ENCODE measurements around the gene MEX3D. TPM values are rescaled to one million over a fixed set of nuclear protein-coding genes. Genes with fewer than 3 reads are reported as not detected.

MEX3D gene
- total RNA-seq, 6 experiments from 2014 or later = 6.7 to 16.6 (median 10.3) TPM

- Histone ChIP-seq H3K27me3 (no peaks in the 10 kb centered on the region), H3K27ac (no peak overlapping the region), H3K4me3 (peak overlapping the region; percentile 38 to 57 (median 46)), H3K36me3 (no peaks in the 10 kb centered on the region), H3K9me3 (no peaks in the 10 kb centered on the region), H3K4me1 (peaks cover 0 to 7% (median 0%) of the 10 kb centered on the region in 4 donors)
- 20% methylated on average over 1 of the region's 52 CpGs for WGBS (ENCODE audit: insufficient coverage, low coverage, low lambda C conversion rate, missing lambda C conversion rate)
- intact Hi-C loops (cut with DNase I) = loop anchor here (10.0 kb wide), 2 partner anchors 59 to 69 kb away; partner anchors contain the start of gene APC2 (in 1 of the 2)
- TF ChIP-seq CTCF (IDR thresholded peaks at IDR 0.05) (peak; percentile 69 to 78 (median 71)), POLR2A (IDR thresholded peaks at IDR 0.05) (no peak)
- peak; percentile 61 to 78 (median 74) for ATAC-seq
- DNase-seq = peak; percentile 68 to 78 (median 76)
Observed at GRCh38 chr19:1513499-1514294, 54.4 kb downstream of the MEX3D start.

GRCh38 chr19:1512671-1513498, 55.2 kb downstream of the MEX3D start, which contains the start of gene ADAMTSL5:
ADAMTSL5 (minus strand) TSS chr19:1513019; CDS start chr19:1510943, 2,076 bp downstream.
- peak in 2 of 3 donors; percentile 54 to 76 for DNase-seq
- Histone ChIP-seq H3K4me1 (peaks cover 0 to 7% (median 0%) of the 10 kb centered on the region in 4 donors), H3K4me3 (peak within 1 kb of the TSS; percentile 38 to 57 (median 46)), H3K27me3 (no peaks in the 10 kb centered on the region), H3K9me3 (no peaks in the 10 kb centered on the region), H3K36me3 (no peaks in the 10 kb centered on the region), H3K27ac (no peak within 1 kb of the TSS)
- TF ChIP-seq CTCF (IDR thresholded peaks at IDR 0.05) (peak in 3 of 4 donors; percentile 4 to 32 (median 27)), POLR2A (IDR thresholded peaks at IDR 0.05) (peak; percentile 63)
- peak; percentile 46 to 71 (median 64) for ATAC-seq
- 8% methylated on average over 12 of the region's 78 CpGs for WGBS (ENCODE audit: insufficient coverage, low coverage, low lambda C conversion rate, missing lambda C conversion rate)
- intact Hi-C loops (cut with DNase I) = loop anchor here (10.0 kb wide), 2 partner anchors 58 to 68 kb away; partner anchors contain the start of gene APC2 (in 1 of the 2)

GRCh38 chr19:1511318-1512317, 56.5 kb downstream of the MEX3D start:
- Histone ChIP-seq H3K9me3 (no peaks in the 10 kb centered on the region), H3K27me3 (no peaks in the 10 kb centered on the region), H3K4me1 (peaks cover 0 to 10% (median 2%) of the 10 kb centered on the region in 4 donors), H3K4me3 (no peak overlapping the region), H3K36me3 (no peaks in the 10 kb centered on the region), H3K27ac (no peak overlapping the region)
- peak in 1 of 3 donors; percentile 39 for DNase-seq
- ATAC-seq = no peak
- intact Hi-C loops (cut with DNase I) = loop anchor here (10.0 kb wide), 2 partner anchors 57 to 67 kb away; partner anchors contain the start of gene APC2 (in 1 of the 2)
- WGBS (ENCODE audit: insufficient coverage, low coverage, low lambda C conversion rate, missing lambda C conversion rate) = 59% methylated on average over 9 of the region's 22 CpGs
- no peak for TF ChIP-seq POLR2A (IDR thresholded peaks at IDR 0.05)
- no peak for TF ChIP-seq CTCF (IDR thresholded peaks at IDR 0.05)

Measured in right lobe of liver (tissue), 6 donors.